ENCODE data around the gene TPM1. TPM values are rescaled to one million over a fixed set of nuclear protein-coding genes. Genes with fewer than 3 reads are reported as not detected.

The TPM1 gene
- total RNA-seq, 2 donors from 2014 or later: 245 to 363 TPM

GRCh38 chr15:63025460-63025859 is 17.1 kb upstream of the TPM1 start:
- 85 to 96% methylated on average over 3 to 5 of the region's 6 CpGs for WGBS, 2 experiments (ENCODE audit: insufficient coverage in 1 of 2, insufficient read length in 1 of 2)
- TF ChIP-seq CTCF (conservative IDR thresholded peaks at IDR 0.05): peak; percentile 59
- H3K4me3 ChIP-seq (ENCODE audit: low read length): no peak overlapping the region
- no peak overlapping the region for H3K27ac ChIP-seq (ENCODE audit: low read depth, low read length)
- peaks cover 45% of the 10 kb centered on the region for H3K4me1 Mint-ChIP-seq
- DNase-seq: peak; percentile 62
- H3K4me1 ChIP-seq (ENCODE audit: control insufficient read depth, insufficient read depth, low read length): peaks cover 27% of the 10 kb centered on the region
- no peaks in the 10 kb centered on the region for H3K9me3 ChIP-seq (ENCODE audit: control insufficient read depth, low read length)
- H3K36me3 Mint-ChIP-seq (ENCODE audit: low read depth): no peaks in the 10 kb centered on the region
- no peak overlapping the region for H3K9ac ChIP-seq (ENCODE audit: extremely low read depth, low read length, poor library complexity, severe bottlenecking)
- no peaks in the 10 kb centered on the region for H3K27me3 Mint-ChIP-seq (ENCODE audit: insufficient read depth)
- H3K27me3 ChIP-seq (ENCODE audit: control insufficient read depth, insufficient read depth, low read length, poor library complexity, severe bottlenecking): no peaks in the 10 kb centered on the region
- no peak overlapping the region for H3K27ac Mint-ChIP-seq
- H3K9me3 Mint-ChIP-seq: no peaks in the 10 kb centered on the region
- H3K4me3 Mint-ChIP-seq: no peak overlapping the region
- no peaks in the 10 kb centered on the region for H3K36me3 ChIP-seq (ENCODE audit: control insufficient read depth, insufficient read depth, low read length)

GRCh38 chr15:63027646-63028045 is 14.9 kb upstream of the TPM1 start:
- TF ChIP-seq CTCF (conservative IDR thresholded peaks at IDR 0.05): no peak

GRCh38 chr15:63028442-63029110 is 14.0 kb upstream of the TPM1 start:
- peak overlapping the region; percentile 19 for H3K4me3 ChIP-seq (ENCODE audit: low read length)
- H3K27ac ChIP-seq (ENCODE audit: low read depth, low read length): no peak overlapping the region
- no peaks in the 10 kb centered on the region for H3K27me3 Mint-ChIP-seq (ENCODE audit: insufficient read depth)
- no peaks in the 10 kb centered on the region for H3K36me3 Mint-ChIP-seq (ENCODE audit: low read depth)
- H3K9me3 ChIP-seq (ENCODE audit: control insufficient read depth, low read length): no peaks in the 10 kb centered on the region
- H3K36me3 ChIP-seq (ENCODE audit: control insufficient read depth, insufficient read depth, low read length): no peaks in the 10 kb centered on the region
- no peak overlapping the region for H3K9ac ChIP-seq (ENCODE audit: extremely low read depth, low read length, poor library complexity, severe bottlenecking)
- TF ChIP-seq CTCF (conservative IDR thresholded peaks at IDR 0.05): no peak
- peaks cover 23% of the 10 kb centered on the region for H3K4me1 ChIP-seq (ENCODE audit: control insufficient read depth, insufficient read depth, low read length)
- no peak overlapping the region for H3K27ac Mint-ChIP-seq
- DNase-seq: no peak
- no peak overlapping the region for H3K4me3 Mint-ChIP-seq
- peaks cover 39% of the 10 kb centered on the region for H3K4me1 Mint-ChIP-seq
- H3K9me3 Mint-ChIP-seq: no peaks in the 10 kb centered on the region
- no peaks in the 10 kb centered on the region for H3K27me3 ChIP-seq (ENCODE audit: control insufficient read depth, insufficient read depth, low read length, poor library complexity, severe bottlenecking)
- WGBS, 2 experiments (ENCODE audit: insufficient coverage in 1 of 2, insufficient read length in 1 of 2): 60 to 83% methylated on average over 1 to 5 of the region's 5 CpGs

More at GRCh38 chr15:63027646-63028045, 14.9 kb upstream of the TPM1 start:
- no peak for DNase-seq
- WGBS, 2 experiments (ENCODE audit: insufficient coverage in 1 of 2, insufficient read length in 1 of 2): 95 to 100% methylated on average over 1 to 2 of the region's 2 CpGs
- H3K4me1 ChIP-seq (ENCODE audit: control insufficient read depth, insufficient read depth, low read length): peaks cover 23% of the 10 kb centered on the region
- Mint-ChIP-seq H3K9me3 (no peaks in the 10 kb centered on the region), H3K27me3 (ENCODE audit: insufficient read depth) (no peaks in the 10 kb centered on the region), H3K27ac (no peak overlapping the region), H3K4me1 (peaks cover 39% of the 10 kb centered on the region), H3K36me3 (ENCODE audit: low read depth) (no peaks in the 10 kb centered on the region), H3K4me3 (no peak overlapping the region)
- H3K9me3 ChIP-seq (ENCODE audit: control insufficient read depth, low read length): no peaks in the 10 kb centered on the region
- H3K27me3 ChIP-seq (ENCODE audit: control insufficient read depth, insufficient read depth, low read length, poor library complexity, severe bottlenecking): no peaks in the 10 kb centered on the region
- no peak overlapping the region for H3K9ac ChIP-seq (ENCODE audit: extremely low read depth, low read length, poor library complexity, severe bottlenecking)
- no peak overlapping the region for H3K27ac ChIP-seq (ENCODE audit: low read depth, low read length)
- no peak overlapping the region for H3K4me3 ChIP-seq (ENCODE audit: low read length)
- H3K36me3 ChIP-seq (ENCODE audit: control insufficient read depth, insufficient read depth, low read length): no peaks in the 10 kb centered on the region
